GM18526 (cell line): ENCODE data around the gene HOTAIR.

Source experiments
- POLR2A ChIP-seq: IDR thresholded peaks from 3 replicates; pipeline ENCODE4 v1.6.1; 2011; ENCODE audit not compliant: insufficient read length; ENCODE audit errors: extremely low read depth

HOTAIR gene

GRCh38 chr12:53977596-53978445 is 3.1 kb upstream of the HOTAIR start:
- TF ChIP-seq POLR2A: no peak

- no peak for TF ChIP-seq POLR2A
These were observed 2.3 kb upstream of the HOTAIR start for GRCh38 chr12:53976823-53977595.

GRCh38 chr12:53976172-53976822 is 1.5 kb upstream of the HOTAIR start:
- no peak for TF ChIP-seq POLR2A

- no peak for TF ChIP-seq POLR2A
These were observed 862 bp upstream of the HOTAIR start for GRCh38 chr12:53975479-53976152.

- no peak for TF ChIP-seq POLR2A
These were observed 314 bp upstream of the HOTAIR start for GRCh38 chr12:53975064-53975471.

GRCh38 chr12:53973236-53974042 is 1.3 kb downstream of the HOTAIR start:
- TF ChIP-seq POLR2A: no peak

- no peak for TF ChIP-seq POLR2A
These were observed 2.0 kb downstream of the HOTAIR start, which contains the start of gene HOXC11 for GRCh38 chr12:53972722-53973235. Gene HOXC11, plus strand, starts transcription at chr12:53973126. Its CDS starts 116 bp downstream, at chr12:53973242.

- no peak for TF ChIP-seq POLR2A
These were observed 2.5 kb downstream of the HOTAIR start for GRCh38 chr12:53972152-53972702.

GRCh38 chr12:53971686-53972085 is 3.1 kb downstream of the HOTAIR start:
- no peak for TF ChIP-seq POLR2A

- no peak for TF ChIP-seq POLR2A
These were observed 3.6 kb downstream of the HOTAIR start for GRCh38 chr12:53971129-53971528.

- no peak for TF ChIP-seq POLR2A
These were observed 4.3 kb downstream of the HOTAIR start for GRCh38 chr12:53970451-53970850.

- no peak for TF ChIP-seq POLR2A
These were observed 5.0 kb downstream of the HOTAIR start for GRCh38 chr12:53969588-53970259.
